HFFc6 (cell line): ENCODE measurements around the gene C17orf67. TPM values are rescaled to one million over a fixed set of nuclear protein-coding genes. Genes with fewer than 3 reads are reported as not detected.
A peak's percentile ranks its signal among the peaks of the same experiment; 100 is the strongest.

Experiments used
- DNase-seq: peaks from one replicate; pipeline ENCODE4 v3.0.0-alpha.2; 2018
- H3K27ac Mint-ChIP-seq: 2 replicates; pipeline ENCODE4 v1.8.0; 2020; ENCODE audit warnings: mild to moderate bottlenecking, mixed read lengths
- H3K27me3 Mint-ChIP-seq: 2 replicates; pipeline ENCODE4 v1.8.0; 2021; ENCODE audit warnings: mild to moderate bottlenecking, moderate library complexity, mixed read lengths; ENCODE audit not compliant: insufficient read depth
- H3K36me3 Mint-ChIP-seq: 2 replicates; pipeline ENCODE4 v1.8.0; 2021; ENCODE audit warnings: low read depth, mixed read lengths
- H3K4me1 Mint-ChIP-seq: 2 replicates; pipeline ENCODE4 v1.8.0; 2020; ENCODE audit warnings: low read depth, mixed read lengths
- H3K4me3 Mint-ChIP-seq: 2 replicates; pipeline ENCODE4 v1.8.0; 2020; ENCODE audit warnings: mild to moderate bottlenecking, moderate library complexity, mixed read lengths
- H3K9me3 Mint-ChIP-seq: 2 replicates; pipeline ENCODE4 v1.8.0; 2020; ENCODE audit warnings: mild to moderate bottlenecking, mixed read lengths
- CTCF ChIP-seq: fragments of 200-600 bp; sonication (generic); IDR thresholded peaks from 2 replicates; pipeline ENCODE4 v1.5.0; 2021; ENCODE audit warnings: antibody characterized with exemption, mild to moderate bottlenecking
- total RNA-seq, 6 experiments: library from RNA; stranded (reverse); fragmentation: NEBNext Ultra II Directional; extraction: Animal tissue kit (Norgen Biotek cat#: 25700); gene quantifications; 2 replicates in 1 of 6; 3 replicates in 5 of 6; pipeline ENCODE4 v1.2.3, GENCODE V29; 2021

The C17orf67 gene
- total RNA-seq, 6 experiments from 2014 or later = 1.5 to 2.3 (median 1.9) TPM

GRCh38 chr17:56847106-56847505 is 13.4 kb upstream of the C17orf67 start:
- no peaks in the 10 kb centered on the region for H3K4me1 Mint-ChIP-seq
- peaks cover 14% of the 10 kb centered on the region; the same call in 1 of the 2 replicates for H3K36me3 Mint-ChIP-seq
- no peak overlapping the region for H3K27ac Mint-ChIP-seq
- no peaks in the 10 kb centered on the region for H3K9me3 Mint-ChIP-seq
- no peak overlapping the region for H3K4me3 Mint-ChIP-seq
- no peak for TF ChIP-seq CTCF
- H3K27me3 Mint-ChIP-seq = no peaks in the 10 kb centered on the region
- no peak for DNase-seq

- Mint-ChIP-seq H3K4me3 (no peak overlapping the region), H3K9me3 (no peaks in the 10 kb centered on the region), H3K27ac (no peak overlapping the region), H3K36me3 (peaks cover 14% of the 10 kb centered on the region; the same call in 1 of the 2 replicates), H3K4me1 (no peaks in the 10 kb centered on the region), H3K27me3 (no peaks in the 10 kb centered on the region)
- TF ChIP-seq CTCF = no peak
- DNase-seq = no peak
These were observed 12.2 kb upstream of the C17orf67 start for GRCh38 chr17:56845934-56846333.

- no peak for TF ChIP-seq CTCF
- H3K9me3 Mint-ChIP-seq = no peaks in the 10 kb centered on the region
- H3K4me3 Mint-ChIP-seq = no peak overlapping the region
- H3K36me3 Mint-ChIP-seq = peaks cover 8% of the 10 kb centered on the region; the same call in 1 of the 2 replicates
- H3K4me1 Mint-ChIP-seq = peaks cover 10% of the 10 kb centered on the region
- no peaks in the 10 kb centered on the region for H3K27me3 Mint-ChIP-seq
- no peak overlapping the region for H3K27ac Mint-ChIP-seq
- no peak for DNase-seq
These were observed 8.9 kb upstream of the C17orf67 start for GRCh38 chr17:56842577-56842976.

GRCh38 chr17:56838687-56839086 is 5.0 kb upstream of the C17orf67 start:
- H3K36me3 Mint-ChIP-seq = peaks cover 6% of the 10 kb centered on the region; the same call in 1 of the 2 replicates
- peaks cover 37% of the 10 kb centered on the region for H3K4me1 Mint-ChIP-seq
- no peaks in the 10 kb centered on the region; the same call in 1 of the 2 replicates for H3K27me3 Mint-ChIP-seq
- H3K4me3 Mint-ChIP-seq = no peak overlapping the region
- DNase-seq = no peak
- no peak overlapping the region for H3K27ac Mint-ChIP-seq
- TF ChIP-seq CTCF = no peak
- H3K9me3 Mint-ChIP-seq = no peaks in the 10 kb centered on the region

- H3K27ac Mint-ChIP-seq = peak overlapping the region; percentile 66
- DNase-seq = no peak
- H3K4me1 Mint-ChIP-seq = peaks cover 65% of the 10 kb centered on the region
These were observed 1.5 kb upstream of the C17orf67 start for GRCh38 chr17:56835264-56835585.

More at GRCh38 chr17:56835264-56835585, 1.5 kb upstream of the C17orf67 start:
- no peak for TF ChIP-seq CTCF
- Mint-ChIP-seq H3K27me3 (no peaks in the 10 kb centered on the region; the same call in 1 of the 2 replicates), H3K9me3 (no peaks in the 10 kb centered on the region), H3K4me3 (peak overlapping the region; percentile 91), H3K36me3 (peaks cover 20% of the 10 kb centered on the region; the same call in 1 of the 2 replicates)
